ENCODE data around the gene C11orf16. TPM values are rescaled to one million over a fixed set of nuclear protein-coding genes. Genes with fewer than 3 reads are reported as not detected.

C11orf16 gene
- total RNA-seq, 3 donors from 2014 or later: not detected

DNA sequence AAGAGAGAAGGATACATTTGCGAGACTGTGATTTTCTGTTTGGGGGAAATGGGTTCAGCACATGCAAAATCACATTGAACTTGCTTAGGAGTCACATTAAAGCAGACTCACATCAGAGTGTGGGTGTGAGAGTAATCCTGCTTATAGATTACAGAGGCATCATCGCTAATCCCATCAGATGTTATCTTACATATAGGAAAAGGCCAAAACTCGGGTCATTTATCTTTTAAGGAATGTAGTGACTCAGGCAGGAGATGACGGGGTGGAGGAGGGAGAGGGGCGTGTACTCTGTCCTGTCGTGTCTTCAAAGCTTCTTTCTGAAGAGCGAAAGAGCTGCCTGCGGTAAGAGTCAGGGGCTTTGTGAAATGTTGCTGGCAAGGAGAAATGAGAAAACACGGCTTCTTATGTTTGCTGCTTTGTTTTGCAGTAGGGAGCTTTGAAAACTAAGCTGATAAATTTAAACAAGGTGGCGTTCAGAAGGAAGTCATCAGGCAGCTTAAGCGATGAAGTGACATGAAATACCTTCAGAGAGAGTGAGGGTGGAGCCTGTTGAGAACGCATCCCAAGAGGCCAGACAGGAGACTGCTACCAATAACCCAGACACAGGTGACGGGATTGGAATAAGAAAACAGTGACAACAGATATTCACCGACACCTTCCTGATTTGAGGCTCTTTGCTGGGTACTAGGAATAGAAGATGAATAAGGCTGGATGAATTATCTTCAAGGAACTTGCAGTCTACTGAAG lies 2.2 kb upstream of the C11orf16 start:
- TF ChIP-seq, protein P1, sequence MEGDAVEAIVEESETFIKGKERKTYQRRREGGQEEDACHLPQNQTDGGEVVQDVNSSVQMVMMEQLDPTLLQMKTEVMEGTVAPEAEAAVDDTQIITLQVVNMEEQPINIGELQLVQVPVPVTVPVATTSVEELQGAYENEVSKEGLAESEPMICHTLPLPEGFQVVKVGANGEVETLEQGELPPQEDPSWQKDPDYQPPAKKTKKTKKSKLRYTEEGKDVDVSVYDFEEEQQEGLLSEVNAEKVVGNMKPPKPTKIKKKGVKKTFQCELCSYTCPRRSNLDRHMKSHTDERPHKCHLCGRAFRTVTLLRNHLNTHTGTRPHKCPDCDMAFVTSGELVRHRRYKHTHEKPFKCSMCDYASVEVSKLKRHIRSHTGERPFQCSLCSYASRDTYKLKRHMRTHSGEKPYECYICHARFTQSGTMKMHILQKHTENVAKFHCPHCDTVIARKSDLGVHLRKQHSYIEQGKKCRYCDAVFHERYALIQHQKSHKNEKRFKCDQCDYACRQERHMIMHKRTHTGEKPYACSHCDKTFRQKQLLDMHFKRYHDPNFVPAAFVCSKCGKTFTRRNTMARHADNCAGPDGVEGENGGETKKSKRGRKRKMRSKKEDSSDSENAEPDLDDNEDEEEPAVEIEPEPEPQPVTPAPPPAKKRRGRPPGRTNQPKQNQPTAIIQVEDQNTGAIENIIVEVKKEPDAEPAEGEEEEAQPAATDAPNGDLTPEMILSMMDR (IDR thresholded peaks at IDR 0.05): no peak
- TF ChIP-seq POLR2A (IDR thresholded peaks at IDR 0.05) (no peak), POLR2AphosphoS5 (IDR thresholded peaks at IDR 0.05) (no peak)
- Histone ChIP-seq H3K4me3 (no peak overlapping the region), H3K27ac (no peak overlapping the region), H3K36me3 (no peaks in the 10 kb centered on the region), H3K9me3 (no peaks in the 10 kb centered on the region), H3K27me3 (no peaks in the 10 kb centered on the region), H3K4me1 (no peaks in the 10 kb centered on the region)
- DNase-seq (ENCODE audit: low spot score in 2 of 2): no peak
- intact Hi-C loops (cut with DNase I; ENCODE audit: low total_unique reads): no loop called here

- Histone ChIP-seq H3K4me1 (no peaks in the 10 kb centered on the region), H3K27me3 (no peaks in the 10 kb centered on the region), H3K27ac (no peak overlapping the region), H3K9me3 (no peaks in the 10 kb centered on the region), H3K36me3 (no peaks in the 10 kb centered on the region), H3K4me3 (no peak overlapping the region)
- DNase-seq (ENCODE audit: low spot score in 2 of 2): no peak
- TF ChIP-seq POLR2A (IDR thresholded peaks at IDR 0.05) (no peak), POLR2AphosphoS5 (IDR thresholded peaks at IDR 0.05) (no peak)
- TF ChIP-seq, protein P1 (IDR thresholded peaks at IDR 0.05): no peak
- intact Hi-C loops (cut with DNase I; ENCODE audit: low total_unique reads): no loop called here
Observed at GRCh38 chr11:8933931-8934330, 1.2 kb upstream of the C11orf16 start.

GRCh38 chr11:8930456-8931175 lies 2.1 kb downstream of the C11orf16 start:
- intact Hi-C loops (cut with DNase I; ENCODE audit: low total_unique reads): no loop called here
- DNase-seq (ENCODE audit: low spot score in 2 of 2): no peak
- no peak overlapping the region for H3K27ac ChIP-seq
- no peaks in the 10 kb centered on the region for H3K9me3 ChIP-seq
- H3K36me3 ChIP-seq: no peaks in the 10 kb centered on the region
- no peaks in the 10 kb centered on the region for H3K4me1 ChIP-seq
- H3K4me3 ChIP-seq: no peak overlapping the region
- TF ChIP-seq POLR2A (IDR thresholded peaks at IDR 0.05) (no peak), POLR2AphosphoS5 (IDR thresholded peaks at IDR 0.05) (no peak)
- TF ChIP-seq, protein P1 (IDR thresholded peaks at IDR 0.05): no peak
- H3K27me3 ChIP-seq: no peaks in the 10 kb centered on the region

- Histone ChIP-seq H3K4me1 (no peaks in the 10 kb centered on the region), H3K27me3 (no peaks in the 10 kb centered on the region), H3K9me3 (no peaks in the 10 kb centered on the region), H3K27ac (no peak overlapping the region), H3K36me3 (no peaks in the 10 kb centered on the region), H3K4me3 (no peak overlapping the region)
- intact Hi-C loops (cut with DNase I; ENCODE audit: low total_unique reads): no loop called here
- TF ChIP-seq, protein P1 (IDR thresholded peaks at IDR 0.05): no peak
- TF ChIP-seq POLR2AphosphoS5 (IDR thresholded peaks at IDR 0.05) (no peak), POLR2A (IDR thresholded peaks at IDR 0.05) (no peak)
- DNase-seq (ENCODE audit: low spot score in 2 of 2): no peak
Observed at GRCh38 chr11:8928981-8929615, 3.6 kb downstream of the C11orf16 start.

GRCh38 chr11:8928205-8928604 lies 4.5 kb downstream of the C11orf16 start:
- intact Hi-C loops (cut with DNase I; ENCODE audit: low total_unique reads): no loop called here
- no peaks in the 10 kb centered on the region for H3K9me3 ChIP-seq
- no peaks in the 10 kb centered on the region for H3K27me3 ChIP-seq
- H3K27ac ChIP-seq: no peak overlapping the region
- no peak for DNase-seq (ENCODE audit: low spot score in 2 of 2)
- H3K4me3 ChIP-seq: no peak overlapping the region
- no peaks in the 10 kb centered on the region for H3K36me3 ChIP-seq
- no peak for TF ChIP-seq POLR2A (IDR thresholded peaks at IDR 0.05)
- TF ChIP-seq, protein P1 (IDR thresholded peaks at IDR 0.05): no peak
- no peak for TF ChIP-seq POLR2AphosphoS5 (IDR thresholded peaks at IDR 0.05)
- no peaks in the 10 kb centered on the region for H3K4me1 ChIP-seq
